Kidney tubule cell (primary cell): ENCODE results near the gene MINPP1.
"Not testable (repeated sequence)": the region's sequence is repeated elsewhere in the genome, so short reads cannot be mapped to it uniquely, and the experiment has no call there.

Experiments
- DNase-seq: peaks from one replicate; pipeline ENCODE4 v3.0.0-alpha.2; 2018; ENCODE audit warnings: low spot score

The MINPP1 gene

GRCh38 chr10:87575851-87576250, 71.2 kb downstream of the MINPP1 start:
- DNase-seq: no peak

DNA sequence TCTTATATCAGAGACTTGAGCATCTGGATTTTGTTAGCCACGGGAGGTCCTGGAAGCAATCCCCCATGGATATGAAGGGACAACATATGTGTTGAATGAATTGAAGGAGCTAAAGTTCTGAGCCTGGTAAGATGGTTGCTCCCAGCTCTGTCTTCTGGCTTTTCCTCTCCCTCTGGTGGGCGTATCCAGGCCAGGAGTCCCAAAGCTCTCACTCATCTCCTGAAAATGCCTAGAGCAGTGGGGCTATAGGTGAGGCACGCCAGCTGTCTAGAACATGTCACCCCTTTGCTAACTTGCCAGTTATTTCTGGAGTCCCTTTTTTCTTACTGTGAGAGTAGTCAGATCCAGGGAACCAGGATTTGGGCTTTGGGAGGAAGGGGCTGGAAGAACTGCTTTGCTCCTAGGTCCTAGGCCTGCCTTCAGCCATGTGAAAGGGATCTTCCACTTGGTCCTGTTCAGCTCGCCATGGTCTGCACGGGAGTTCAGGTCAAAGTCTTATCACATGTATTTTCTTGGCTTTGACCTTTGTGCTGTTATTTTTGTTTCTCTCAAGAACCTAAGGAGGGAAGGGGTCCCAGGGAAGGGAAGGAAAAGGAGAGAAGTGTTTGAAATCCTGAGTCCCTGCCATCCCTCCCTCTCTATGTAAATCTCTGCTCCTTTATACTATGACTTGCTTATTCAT, 73.6 kb downstream of the MINPP1 start:
- no peak for DNase-seq

DNA sequence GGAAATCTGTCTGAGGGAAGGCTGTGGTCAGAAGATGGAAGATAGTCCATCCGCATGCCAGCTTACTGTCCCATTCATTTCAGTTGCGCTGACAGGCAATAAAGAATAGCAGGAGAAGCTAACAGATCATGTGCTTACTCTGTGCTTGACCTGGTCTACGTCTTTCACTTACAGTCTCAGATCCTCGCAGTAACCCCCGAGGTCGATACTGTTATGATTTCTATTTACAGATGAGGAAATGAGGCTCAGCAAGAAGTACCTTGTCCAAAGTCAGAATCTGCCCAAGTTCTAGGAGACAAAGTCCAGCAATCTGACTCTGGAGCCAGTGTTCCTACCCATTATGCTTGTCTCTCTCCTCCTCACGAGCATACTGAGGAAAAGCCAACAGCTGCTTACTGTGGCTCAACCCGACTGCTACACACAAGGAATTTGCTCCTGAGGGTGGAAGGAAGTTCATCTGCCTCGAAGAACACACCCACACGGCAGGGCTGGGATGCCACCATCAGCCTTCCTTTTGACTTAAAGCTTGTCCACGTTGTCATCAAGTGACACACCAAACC, 74.2 kb downstream of the MINPP1 start:
- DNase-seq: peak; percentile 35

DNA sequence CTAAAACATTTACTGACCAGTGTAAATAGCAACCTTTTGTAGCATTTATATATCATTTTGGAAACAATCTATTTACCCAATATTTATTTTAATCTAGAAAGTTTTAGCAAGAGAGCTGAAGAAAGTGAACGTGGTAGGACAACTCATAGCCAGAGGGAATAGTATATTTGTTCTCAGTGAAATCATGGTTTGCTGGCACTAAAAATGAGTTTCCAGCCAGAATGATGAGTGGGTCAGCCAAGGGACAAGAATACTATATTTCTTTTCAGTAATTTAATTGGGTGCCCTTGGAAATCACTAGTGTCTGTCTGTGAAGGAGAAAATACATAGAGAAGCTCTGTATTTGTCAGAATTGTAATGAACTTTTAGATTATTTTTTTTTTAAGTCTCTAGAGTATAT, 74.9 kb downstream of the MINPP1 start:
- no peak for DNase-seq

DNA sequence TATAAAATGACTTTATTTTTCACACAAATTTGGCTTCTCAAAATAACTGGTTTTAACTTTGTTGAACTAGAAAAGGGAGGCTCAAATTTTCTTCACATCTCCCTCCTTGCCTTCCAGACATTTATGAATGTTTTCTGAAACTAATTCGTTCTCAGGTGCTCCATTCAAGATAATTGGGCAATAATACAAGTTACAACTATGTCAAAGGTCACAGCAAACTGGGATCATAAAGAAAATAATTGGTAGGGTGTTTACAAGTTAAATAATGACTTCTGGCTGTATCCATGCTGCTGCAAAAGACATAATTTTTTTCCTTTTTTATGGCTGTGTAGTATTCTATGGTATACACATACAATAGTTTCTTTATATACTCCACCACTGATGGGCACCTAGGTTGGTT, 75.3 kb downstream of the MINPP1 start:
- DNase-seq: no peak

- peak; percentile 92 for DNase-seq
These were observed 81.1 kb downstream of the MINPP1 start for GRCh38 chr10:87585565-87586514.

GRCh38 chr10:87589645-87590051, 85.0 kb downstream of the MINPP1 start:
- DNase-seq: peak; percentile 25

GRCh38 chr10:87590705-87591588, 86.3 kb downstream of the MINPP1 start:
- DNase-seq: peak; percentile 42

- no peak for DNase-seq
These were observed 86.8 kb downstream of the MINPP1 start for GRCh38 chr10:87591589-87591886.

DNA sequence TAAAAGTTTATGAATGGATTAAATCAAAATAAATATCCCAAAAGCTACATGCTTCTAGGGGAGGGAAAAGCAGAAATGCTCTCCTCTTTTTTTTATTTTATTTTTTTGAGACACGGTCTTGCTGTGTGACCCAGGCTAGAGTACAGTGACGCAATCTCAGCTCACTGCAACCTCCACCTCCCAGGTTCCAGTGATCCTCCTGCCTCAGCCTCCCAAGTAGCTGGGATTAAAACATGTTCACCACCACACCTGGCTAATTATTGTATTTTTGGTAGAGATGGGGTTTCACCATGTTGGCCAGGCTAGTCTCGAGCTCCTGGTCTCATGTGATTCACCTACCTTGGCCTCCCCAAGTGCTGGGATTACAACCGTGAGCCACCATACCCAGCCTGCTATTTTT, 88.2 kb downstream of the MINPP1 start:
- DNase-seq: not testable (repeated sequence)

- DNase-seq: no peak
These were observed 89.0 kb downstream of the MINPP1 start for GRCh38 chr10:87593702-87594101.

GRCh38 chr10:87594181-87594580, 89.5 kb downstream of the MINPP1 start:
- DNase-seq: no peak

DNA sequence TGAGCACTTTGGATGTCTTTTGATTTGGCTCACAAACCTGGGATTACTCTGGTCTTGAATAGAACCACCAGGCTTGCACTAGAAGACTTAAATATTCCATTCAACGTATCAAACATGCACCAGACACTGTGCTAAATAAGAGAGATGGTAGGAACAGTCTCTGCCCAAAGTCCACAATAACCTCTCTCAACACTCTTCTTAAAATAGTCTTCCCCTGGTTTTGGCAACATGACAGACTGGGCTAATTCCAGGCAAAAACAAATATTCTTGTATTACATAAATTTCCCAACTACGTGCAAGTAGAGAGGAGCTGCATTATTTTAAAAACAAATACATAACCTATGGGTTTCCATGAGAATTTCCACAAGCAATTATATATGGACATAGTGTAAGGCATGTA, 90.2 kb downstream of the MINPP1 start:
- DNase-seq: no peak

DNA sequence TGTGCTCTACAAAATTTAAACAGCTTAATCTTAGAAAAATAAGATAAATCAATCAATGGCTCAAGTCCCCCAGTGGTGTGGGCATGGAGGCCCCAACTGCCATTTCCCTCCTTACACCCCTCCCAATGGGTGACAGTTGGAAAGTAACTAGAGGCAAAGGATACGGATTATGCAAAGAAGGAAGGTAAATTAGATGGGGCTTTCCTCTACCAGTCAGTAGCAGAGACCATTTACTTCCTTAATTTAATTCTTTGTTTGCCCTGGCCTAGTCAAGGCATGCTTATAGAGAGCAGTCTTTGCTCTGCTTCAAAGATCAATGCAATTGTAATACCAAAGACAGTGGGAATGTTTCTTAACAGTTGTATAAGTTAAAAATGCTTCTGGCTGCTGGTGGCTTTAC, 91.7 kb downstream of the MINPP1 start:
- DNase-seq: no peak

- no peak for DNase-seq
These were observed 94.0 kb downstream of the MINPP1 start for GRCh38 chr10:87598700-87599099.

DNA sequence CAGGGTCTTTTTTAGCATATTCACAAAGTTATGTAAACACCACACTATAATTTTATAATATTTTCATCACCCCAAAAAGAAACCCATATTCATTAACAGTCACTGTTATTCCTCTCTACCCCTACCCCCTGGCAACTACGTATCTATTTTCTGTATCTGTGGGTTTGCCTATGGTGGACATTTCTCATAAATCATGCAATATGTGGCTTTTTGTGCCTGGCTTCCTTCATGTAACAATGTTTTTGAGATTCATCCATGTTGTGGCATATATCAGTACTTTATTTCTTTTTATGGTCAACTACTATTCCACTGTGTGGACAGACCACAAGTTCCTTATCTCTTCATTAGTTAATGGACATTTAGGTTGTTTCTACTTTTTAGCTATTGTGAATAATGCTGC, 95.9 kb downstream of the MINPP1 start:
- DNase-seq: no peak
